Fibroblast of villous mesenchyme (primary cell): Measurements from ENCODE around the gene TMEM256. TPM values are rescaled to one million over a fixed set of nuclear protein-coding genes. Genes with fewer than 3 reads are reported as not detected.

ENCODE experiments used
- DNase-seq: peaks from one replicate; pipeline ENCODE4 v3.0.0-alpha.2; 2010; ENCODE audit warnings: low read depth
- H3K4me3 ChIP-seq: 2 replicates; pipeline ENCODE4 v1.5.1; 2011; ENCODE audit warnings: low read depth, mild to moderate bottlenecking, low read length
- total RNA-seq: library from RNA; depleted of rRNA; stranded (reverse); fragments of >200 nt; gene quantifications from 2 replicates; pipeline ENCODE4 v1.2.3, GENCODE V29; 2012
- TF ChIP-seq, protein P1 (sequence below): IDR thresholded peaks from 2 replicates; pipeline ENCODE4 v1.5.1; 2012; ENCODE audit warnings: low read depth, mild to moderate bottlenecking, low read length; ENCODE audit not compliant: insufficient read depth

Gene TMEM256
- total RNA-seq, 1 donor: 162 TPM

GRCh38 chr17:7441266-7441665 is 37.4 kb upstream of the TMEM256 start:
- TF ChIP-seq, protein P1, sequence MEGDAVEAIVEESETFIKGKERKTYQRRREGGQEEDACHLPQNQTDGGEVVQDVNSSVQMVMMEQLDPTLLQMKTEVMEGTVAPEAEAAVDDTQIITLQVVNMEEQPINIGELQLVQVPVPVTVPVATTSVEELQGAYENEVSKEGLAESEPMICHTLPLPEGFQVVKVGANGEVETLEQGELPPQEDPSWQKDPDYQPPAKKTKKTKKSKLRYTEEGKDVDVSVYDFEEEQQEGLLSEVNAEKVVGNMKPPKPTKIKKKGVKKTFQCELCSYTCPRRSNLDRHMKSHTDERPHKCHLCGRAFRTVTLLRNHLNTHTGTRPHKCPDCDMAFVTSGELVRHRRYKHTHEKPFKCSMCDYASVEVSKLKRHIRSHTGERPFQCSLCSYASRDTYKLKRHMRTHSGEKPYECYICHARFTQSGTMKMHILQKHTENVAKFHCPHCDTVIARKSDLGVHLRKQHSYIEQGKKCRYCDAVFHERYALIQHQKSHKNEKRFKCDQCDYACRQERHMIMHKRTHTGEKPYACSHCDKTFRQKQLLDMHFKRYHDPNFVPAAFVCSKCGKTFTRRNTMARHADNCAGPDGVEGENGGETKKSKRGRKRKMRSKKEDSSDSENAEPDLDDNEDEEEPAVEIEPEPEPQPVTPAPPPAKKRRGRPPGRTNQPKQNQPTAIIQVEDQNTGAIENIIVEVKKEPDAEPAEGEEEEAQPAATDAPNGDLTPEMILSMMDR: no peak
- no peak overlapping the region for H3K4me3 ChIP-seq
- no peak for DNase-seq

DNA sequence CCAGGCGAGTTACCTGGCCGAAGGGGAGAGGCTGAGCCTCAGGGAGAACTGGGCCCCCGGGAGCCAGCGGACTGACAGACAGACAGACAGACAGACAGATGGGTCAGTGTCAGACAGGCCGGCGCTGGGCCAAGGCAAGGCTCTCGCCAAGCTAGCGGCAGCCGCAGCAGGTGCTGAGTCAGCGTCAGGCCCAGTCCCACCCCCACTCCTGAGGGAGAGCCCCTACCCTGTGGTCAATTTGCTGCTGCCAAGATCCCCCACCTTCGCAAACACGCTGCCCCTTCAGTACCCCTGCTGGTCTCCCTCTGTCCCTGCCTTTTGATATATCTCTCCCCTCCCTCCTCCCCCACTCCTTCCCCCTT is 36.9 kb upstream of the TMEM256 start:
- DNase-seq: no peak
- TF ChIP-seq, protein P1: no peak
- no peak overlapping the region for H3K4me3 ChIP-seq

GRCh38 chr17:7440113-7440833 is 36.4 kb upstream of the TMEM256 start:
- TF ChIP-seq, protein P1: no peak
- DNase-seq: peak; percentile 47
- peak overlapping the region; percentile 60 for H3K4me3 ChIP-seq

- TF ChIP-seq, protein P1: no peak
- no peak for DNase-seq
- peak within 1 kb of the TSS; percentile 60 for H3K4me3 ChIP-seq
These were observed 35.7 kb upstream of the TMEM256 start, which contains the start of gene FGF11 for GRCh38 chr17:7439462-7440112. Gene FGF11 (plus strand): TSS chr17:7439512. CDS start chr17:7439621, 109 bp downstream.

GRCh38 chr17:7438656-7439460 is 35.0 kb upstream of the TMEM256 start:
- peak overlapping the region; percentile 44 for H3K4me3 ChIP-seq
- TF ChIP-seq, protein P1: no peak
- DNase-seq: no peak

DNA sequence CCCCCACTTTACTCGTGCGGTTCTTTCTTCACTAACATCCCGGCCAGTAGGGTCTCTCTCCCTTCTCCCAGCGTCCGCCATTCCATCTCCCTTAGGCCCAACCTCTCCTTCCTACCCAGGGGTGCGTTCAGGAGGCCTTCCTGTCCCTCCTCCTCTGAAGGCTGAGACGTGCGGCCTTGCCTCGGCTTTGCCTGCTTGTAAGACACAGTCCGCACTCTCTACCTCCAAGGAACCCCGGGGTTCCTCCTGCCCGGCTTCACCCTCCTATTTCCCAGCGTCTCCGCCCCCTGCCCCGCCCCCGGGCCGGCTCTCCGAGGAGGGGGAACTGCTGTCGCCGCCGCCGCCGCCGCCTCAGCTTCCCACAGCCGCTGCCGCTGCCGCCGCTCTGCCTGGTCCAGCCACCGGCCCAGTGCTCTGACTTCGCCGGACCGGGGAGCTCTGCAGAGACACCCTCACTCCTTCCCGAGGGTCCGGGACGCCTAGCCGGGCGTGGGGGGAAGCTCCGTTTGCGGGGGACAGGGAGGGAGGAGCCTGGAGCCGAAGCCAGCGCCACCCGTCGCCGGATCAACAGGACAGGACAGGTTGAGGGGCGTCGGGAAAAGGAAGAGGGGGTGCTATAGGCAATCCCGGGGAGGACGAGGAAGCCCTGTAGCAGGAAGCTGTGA is 34.2 kb upstream of the TMEM256 start:
- TF ChIP-seq, protein P1: no peak
- H3K4me3 ChIP-seq: peak overlapping the region; percentile 44

More for the DNA sequence above, 34.2 kb upstream of the TMEM256 start:
- peak; percentile 14 for DNase-seq
